ENCODE results near the gene MAP3K14.

The MAP3K14 gene

DNA sequence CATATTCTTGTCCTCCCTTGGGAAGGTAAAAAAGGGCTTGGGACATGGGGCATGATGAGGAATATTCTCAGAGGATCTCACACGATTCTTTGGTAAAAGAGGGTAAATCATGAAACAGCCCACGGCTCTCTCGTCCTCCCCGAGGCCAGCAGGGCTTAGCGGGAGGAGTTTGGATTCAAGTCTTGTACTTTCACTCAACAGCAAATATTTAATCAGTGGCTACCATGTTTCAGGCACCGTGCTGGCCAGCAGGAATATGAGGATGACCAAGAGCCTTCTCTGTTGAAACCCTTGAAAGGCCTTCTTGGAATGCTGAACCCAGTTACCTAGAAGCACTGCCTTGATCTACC, 8.8 kb downstream of the MAP3K14 start:
- TF ChIP-seq YY1 (IDR thresholded peaks at IDR 0.05; ENCODE audit: low read depth) (no peak), TCF12 (IDR thresholded peaks at IDR 0.05; ENCODE audit: low read depth) (no peak), EP300 (IDR thresholded peaks at IDR 0.05; ENCODE audit: borderline replicate concordance) (no peak), NFIC (IDR thresholded peaks at IDR 0.05) (no peak), CEBPB (IDR thresholded peaks at IDR 0.05) (no peak), CREB1 (IDR thresholded peaks at IDR 0.05; ENCODE audit: low read depth) (no peak), TAF1 (IDR thresholded peaks at IDR 0.05; ENCODE audit: low read depth) (no peak), EGR1 (IDR thresholded peaks at IDR 0.05) (no peak), TEAD4 (IDR thresholded peaks at IDR 0.05) (no peak), ZBTB7A (IDR thresholded peaks at IDR 0.05; ENCODE audit: low read depth) (no peak), FOXM1 (IDR thresholded peaks at IDR 0.05; ENCODE audit: borderline replicate concordance, low read depth) (no peak), MAX (IDR thresholded peaks at IDR 0.05) (no peak), RAD21 (IDR thresholded peaks at IDR 0.05; ENCODE audit: low read depth) (no peak)
- TF ChIP-seq, protein P1, sequence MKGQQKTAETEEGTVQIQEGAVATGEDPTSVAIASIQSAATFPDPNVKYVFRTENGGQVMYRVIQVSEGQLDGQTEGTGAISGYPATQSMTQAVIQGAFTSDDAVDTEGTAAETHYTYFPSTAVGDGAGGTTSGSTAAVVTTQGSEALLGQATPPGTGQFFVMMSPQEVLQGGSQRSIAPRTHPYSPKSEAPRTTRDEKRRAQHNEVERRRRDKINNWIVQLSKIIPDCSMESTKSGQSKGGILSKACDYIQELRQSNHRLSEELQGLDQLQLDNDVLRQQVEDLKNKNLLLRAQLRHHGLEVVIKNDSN (IDR thresholded peaks at IDR 0.05) = no peak
- TF ChIP-seq, protein P2, sequence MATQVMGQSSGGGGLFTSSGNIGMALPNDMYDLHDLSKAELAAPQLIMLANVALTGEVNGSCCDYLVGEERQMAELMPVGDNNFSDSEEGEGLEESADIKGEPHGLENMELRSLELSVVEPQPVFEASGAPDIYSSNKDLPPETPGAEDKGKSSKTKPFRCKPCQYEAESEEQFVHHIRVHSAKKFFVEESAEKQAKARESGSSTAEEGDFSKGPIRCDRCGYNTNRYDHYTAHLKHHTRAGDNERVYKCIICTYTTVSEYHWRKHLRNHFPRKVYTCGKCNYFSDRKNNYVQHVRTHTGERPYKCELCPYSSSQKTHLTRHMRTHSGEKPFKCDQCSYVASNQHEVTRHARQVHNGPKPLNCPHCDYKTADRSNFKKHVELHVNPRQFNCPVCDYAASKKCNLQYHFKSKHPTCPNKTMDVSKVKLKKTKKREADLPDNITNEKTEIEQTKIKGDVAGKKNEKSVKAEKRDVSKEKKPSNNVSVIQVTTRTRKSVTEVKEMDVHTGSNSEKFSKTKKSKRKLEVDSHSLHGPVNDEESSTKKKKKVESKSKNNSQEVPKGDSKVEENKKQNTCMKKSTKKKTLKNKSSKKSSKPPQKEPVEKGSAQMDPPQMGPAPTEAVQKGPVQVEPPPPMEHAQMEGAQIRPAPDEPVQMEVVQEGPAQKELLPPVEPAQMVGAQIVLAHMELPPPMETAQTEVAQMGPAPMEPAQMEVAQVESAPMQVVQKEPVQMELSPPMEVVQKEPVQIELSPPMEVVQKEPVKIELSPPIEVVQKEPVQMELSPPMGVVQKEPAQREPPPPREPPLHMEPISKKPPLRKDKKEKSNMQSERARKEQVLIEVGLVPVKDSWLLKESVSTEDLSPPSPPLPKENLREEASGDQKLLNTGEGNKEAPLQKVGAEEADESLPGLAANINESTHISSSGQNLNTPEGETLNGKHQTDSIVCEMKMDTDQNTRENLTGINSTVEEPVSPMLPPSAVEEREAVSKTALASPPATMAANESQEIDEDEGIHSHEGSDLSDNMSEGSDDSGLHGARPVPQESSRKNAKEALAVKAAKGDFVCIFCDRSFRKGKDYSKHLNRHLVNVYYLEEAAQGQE (IDR thresholded peaks at IDR 0.05; ENCODE audit: low read depth) = no peak

DNA sequence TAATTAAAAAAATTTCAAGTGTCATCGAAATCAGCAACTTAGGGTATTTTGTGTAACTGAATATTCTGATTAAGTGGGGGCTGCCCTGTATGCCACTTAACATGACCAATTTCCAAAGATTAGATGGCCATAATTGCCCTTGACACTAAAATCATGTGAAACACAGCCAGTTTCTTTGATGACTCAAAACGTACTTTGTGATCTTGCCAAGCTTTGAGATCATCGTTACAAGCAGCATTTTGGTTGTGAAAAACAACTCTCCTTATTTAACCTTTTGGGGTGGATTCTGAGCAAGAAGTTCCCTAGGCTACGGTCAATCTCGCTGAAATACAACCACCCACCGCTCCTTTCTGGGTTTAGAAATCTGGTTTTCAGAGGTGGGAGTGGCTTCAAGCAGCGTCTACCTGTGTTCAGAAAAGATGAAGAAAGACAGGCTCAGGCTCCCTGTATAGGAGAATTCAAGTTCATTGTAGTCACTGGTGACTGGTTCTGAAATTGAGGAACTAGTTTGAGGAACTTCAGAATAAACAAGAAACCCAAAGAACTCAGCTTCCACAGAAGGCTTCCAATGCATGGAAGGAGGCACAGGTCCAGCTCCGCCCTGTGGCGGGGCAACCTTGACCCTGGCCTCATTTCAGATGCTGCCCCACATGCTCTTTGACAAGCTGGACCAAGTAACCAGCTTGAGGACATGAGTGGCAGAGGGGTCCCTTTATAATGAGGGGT, 9.4 kb downstream of the MAP3K14 start:
- TF ChIP-seq ZBTB7A (IDR thresholded peaks at IDR 0.05; ENCODE audit: low read depth) (no peak), TAF1 (IDR thresholded peaks at IDR 0.05; ENCODE audit: low read depth) (no peak), TEAD4 (IDR thresholded peaks at IDR 0.05) (no peak), FOXM1 (IDR thresholded peaks at IDR 0.05; ENCODE audit: borderline replicate concordance, low read depth) (no peak), RAD21 (IDR thresholded peaks at IDR 0.05; ENCODE audit: low read depth) (no peak), CREB1 (IDR thresholded peaks at IDR 0.05; ENCODE audit: low read depth) (no peak), MAX (IDR thresholded peaks at IDR 0.05) (no peak), TCF12 (IDR thresholded peaks at IDR 0.05; ENCODE audit: low read depth) (no peak)
- TF ChIP-seq, protein P2 (IDR thresholded peaks at IDR 0.05; ENCODE audit: low read depth) = no peak

GRCh38 chr17:45306623-45307022, 10.2 kb downstream of the MAP3K14 start:
- TF ChIP-seq EGR1 (IDR thresholded peaks at IDR 0.05) = no peak
- no peak for TF ChIP-seq TCF12 (IDR thresholded peaks at IDR 0.05; ENCODE audit: low read depth)
- no peak for TF ChIP-seq EP300 (IDR thresholded peaks at IDR 0.05; ENCODE audit: borderline replicate concordance)
- TF ChIP-seq CEBPB (IDR thresholded peaks at IDR 0.05) = no peak
- no peak for TF ChIP-seq MAX (IDR thresholded peaks at IDR 0.05)
- no peak for TF ChIP-seq RAD21 (IDR thresholded peaks at IDR 0.05; ENCODE audit: low read depth)
- TF ChIP-seq FOXM1 (IDR thresholded peaks at IDR 0.05; ENCODE audit: borderline replicate concordance, low read depth) = no peak
- TF ChIP-seq YY1 (IDR thresholded peaks at IDR 0.05; ENCODE audit: low read depth) = no peak

- TF ChIP-seq, protein P1 (IDR thresholded peaks at IDR 0.05) = no peak
- TF ChIP-seq EP300 (IDR thresholded peaks at IDR 0.05; ENCODE audit: borderline replicate concordance) = no peak
- TF ChIP-seq CEBPB (IDR thresholded peaks at IDR 0.05) = no peak
- TF ChIP-seq RAD21 (IDR thresholded peaks at IDR 0.05; ENCODE audit: low read depth) = no peak
- no peak for TF ChIP-seq FOXM1 (IDR thresholded peaks at IDR 0.05; ENCODE audit: borderline replicate concordance, low read depth)
- TF ChIP-seq TAF1 (IDR thresholded peaks at IDR 0.05; ENCODE audit: low read depth) = no peak
- TF ChIP-seq, protein P2 (IDR thresholded peaks at IDR 0.05; ENCODE audit: low read depth) = no peak
- TF ChIP-seq ZBTB7A (IDR thresholded peaks at IDR 0.05; ENCODE audit: low read depth) = no peak
- TF ChIP-seq TCF12 (IDR thresholded peaks at IDR 0.05; ENCODE audit: low read depth) = no peak
- TF ChIP-seq YY1 (IDR thresholded peaks at IDR 0.05; ENCODE audit: low read depth) = no peak
- no peak for TF ChIP-seq TEAD4 (IDR thresholded peaks at IDR 0.05)
- TF ChIP-seq NFIC (IDR thresholded peaks at IDR 0.05) = no peak
Observed at GRCh38 chr17:45306094-45306493, 10.7 kb downstream of the MAP3K14 start.

All from Ishikawa (cell line).